Measurements from ENCODE around the gene ALDH3A1.

ALDH3A1 gene

DNA sequence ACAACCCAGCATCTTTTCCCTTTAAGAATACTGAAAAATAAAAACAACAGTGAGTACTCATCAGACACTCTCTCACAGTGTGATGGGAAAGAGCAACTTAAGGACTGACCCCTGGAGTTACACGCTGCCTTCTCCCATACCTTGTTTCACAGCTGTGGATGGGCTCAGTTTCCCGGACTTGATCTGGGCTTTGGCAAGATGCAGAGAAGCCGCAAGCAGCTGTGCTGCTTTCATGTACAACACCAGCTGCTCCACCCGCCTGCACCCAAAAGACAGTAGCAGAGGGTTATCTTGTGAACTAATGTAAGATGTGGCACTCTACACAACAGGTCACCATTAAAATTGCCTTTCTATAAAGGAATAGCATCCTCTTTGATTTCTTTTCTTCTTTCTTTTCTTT is 32.7 kb upstream of the ALDH3A1 start:
- DNase-seq (ENCODE audit: low read depth), result no peak
- TF ChIP-seq, protein P1, sequence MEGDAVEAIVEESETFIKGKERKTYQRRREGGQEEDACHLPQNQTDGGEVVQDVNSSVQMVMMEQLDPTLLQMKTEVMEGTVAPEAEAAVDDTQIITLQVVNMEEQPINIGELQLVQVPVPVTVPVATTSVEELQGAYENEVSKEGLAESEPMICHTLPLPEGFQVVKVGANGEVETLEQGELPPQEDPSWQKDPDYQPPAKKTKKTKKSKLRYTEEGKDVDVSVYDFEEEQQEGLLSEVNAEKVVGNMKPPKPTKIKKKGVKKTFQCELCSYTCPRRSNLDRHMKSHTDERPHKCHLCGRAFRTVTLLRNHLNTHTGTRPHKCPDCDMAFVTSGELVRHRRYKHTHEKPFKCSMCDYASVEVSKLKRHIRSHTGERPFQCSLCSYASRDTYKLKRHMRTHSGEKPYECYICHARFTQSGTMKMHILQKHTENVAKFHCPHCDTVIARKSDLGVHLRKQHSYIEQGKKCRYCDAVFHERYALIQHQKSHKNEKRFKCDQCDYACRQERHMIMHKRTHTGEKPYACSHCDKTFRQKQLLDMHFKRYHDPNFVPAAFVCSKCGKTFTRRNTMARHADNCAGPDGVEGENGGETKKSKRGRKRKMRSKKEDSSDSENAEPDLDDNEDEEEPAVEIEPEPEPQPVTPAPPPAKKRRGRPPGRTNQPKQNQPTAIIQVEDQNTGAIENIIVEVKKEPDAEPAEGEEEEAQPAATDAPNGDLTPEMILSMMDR (conservative IDR thresholded peaks at IDR 0.05; ENCODE audit: low read depth, low read length), result no peak
- H3K4me3 ChIP-seq (ENCODE audit: low read length), result no peak overlapping the region

DNA sequence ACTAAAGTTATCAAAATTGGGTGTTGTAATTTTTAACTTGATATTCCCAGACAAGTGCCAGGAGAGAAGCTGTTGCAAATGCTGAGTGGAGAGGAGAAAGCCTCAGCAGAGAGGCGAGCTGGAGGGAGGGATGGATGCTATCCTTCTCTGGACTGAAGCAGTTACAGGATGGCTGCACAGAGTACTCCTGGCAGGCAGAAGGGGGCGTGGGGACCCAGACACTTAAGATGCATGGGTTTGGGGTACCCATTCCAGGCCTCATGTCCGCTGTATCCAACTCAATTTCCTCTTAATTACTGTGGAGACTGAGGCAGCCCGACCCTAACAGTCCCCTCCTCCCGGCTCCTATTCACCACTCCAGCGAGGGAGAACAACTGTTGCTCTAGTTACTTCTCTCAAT is 25.4 kb upstream of the ALDH3A1 start:
- H3K4me3 ChIP-seq (ENCODE audit: low read length), result no peak overlapping the region
- TF ChIP-seq, protein P1 (conservative IDR thresholded peaks at IDR 0.05; ENCODE audit: low read depth, low read length), result no peak
- no peak for DNase-seq (ENCODE audit: low read depth)

DNA sequence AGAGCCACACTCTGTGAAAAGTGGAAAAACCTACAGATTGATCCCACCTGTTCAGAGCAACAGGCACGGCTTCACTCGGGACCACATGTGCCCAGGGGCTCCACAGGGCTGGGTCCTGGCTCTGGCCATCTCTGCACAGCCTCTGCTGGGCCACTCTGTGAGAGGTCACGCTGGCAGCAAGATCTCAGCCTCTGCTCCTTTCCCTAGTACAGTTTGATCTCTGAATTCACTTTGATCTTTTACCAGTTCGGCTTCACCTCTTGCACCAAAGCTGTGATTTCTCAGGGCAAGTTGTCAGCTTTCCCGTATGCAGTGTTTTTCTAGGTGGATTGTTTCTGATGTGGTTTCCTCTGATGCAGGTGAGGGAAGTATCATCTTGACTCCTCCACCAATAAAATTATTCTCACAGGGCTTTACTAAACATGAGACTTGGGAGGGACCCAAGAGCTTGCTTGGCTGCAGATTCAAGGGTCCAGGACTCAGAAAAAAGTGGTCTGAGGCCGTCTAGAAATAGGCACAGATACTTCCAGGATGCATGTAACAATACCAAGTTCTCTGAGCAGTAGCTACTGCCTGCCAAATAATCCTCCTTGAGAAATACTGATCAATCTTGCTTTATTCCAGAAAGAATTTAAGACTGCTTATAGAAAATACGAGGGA is 24.0 kb upstream of the ALDH3A1 start:
- TF ChIP-seq, protein P1 (conservative IDR thresholded peaks at IDR 0.05; ENCODE audit: low read depth, low read length), result no peak
- no peak for DNase-seq (ENCODE audit: low read depth)
- no peak overlapping the region for H3K4me3 ChIP-seq (ENCODE audit: low read length)

DNA sequence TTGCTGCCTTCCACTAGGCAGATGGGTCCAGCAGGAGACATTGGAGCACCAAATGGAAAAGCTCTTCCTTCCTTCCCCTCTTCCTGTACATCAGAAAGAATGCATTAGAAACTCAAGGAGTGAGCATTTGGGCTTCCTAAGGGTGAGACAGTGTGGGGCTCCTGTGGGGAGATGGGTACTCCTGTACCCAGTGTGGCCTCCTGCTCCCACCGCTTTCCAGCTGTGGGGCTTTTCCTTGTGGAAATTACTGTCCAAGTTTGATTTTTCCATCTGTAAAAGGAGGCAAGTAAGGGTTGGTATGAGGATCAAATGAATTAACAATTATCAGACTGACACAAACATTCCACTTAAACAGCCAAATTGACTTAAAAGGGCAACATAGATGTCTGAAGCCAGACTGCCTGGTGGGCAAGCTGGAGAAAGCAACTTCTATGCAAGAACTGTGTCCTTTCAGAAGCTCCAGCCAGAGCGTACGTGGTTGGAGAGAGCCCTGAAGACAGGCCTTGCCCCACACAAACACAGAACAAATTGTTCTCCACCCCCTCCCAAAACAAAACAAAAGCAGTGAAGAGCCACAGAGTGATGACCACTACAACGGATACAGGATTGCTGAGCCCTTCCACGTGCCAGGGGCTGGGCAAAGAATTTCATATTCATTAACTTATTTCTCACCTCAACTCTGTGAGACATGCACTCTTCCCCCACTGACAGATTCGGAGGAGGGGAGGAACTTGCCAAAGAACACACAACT is 23.1 kb upstream of the ALDH3A1 start:
- no peak for DNase-seq (ENCODE audit: low read depth)
- TF ChIP-seq, protein P1 (conservative IDR thresholded peaks at IDR 0.05; ENCODE audit: low read depth, low read length), result no peak
- H3K4me3 ChIP-seq (ENCODE audit: low read length), result no peak overlapping the region

DNA sequence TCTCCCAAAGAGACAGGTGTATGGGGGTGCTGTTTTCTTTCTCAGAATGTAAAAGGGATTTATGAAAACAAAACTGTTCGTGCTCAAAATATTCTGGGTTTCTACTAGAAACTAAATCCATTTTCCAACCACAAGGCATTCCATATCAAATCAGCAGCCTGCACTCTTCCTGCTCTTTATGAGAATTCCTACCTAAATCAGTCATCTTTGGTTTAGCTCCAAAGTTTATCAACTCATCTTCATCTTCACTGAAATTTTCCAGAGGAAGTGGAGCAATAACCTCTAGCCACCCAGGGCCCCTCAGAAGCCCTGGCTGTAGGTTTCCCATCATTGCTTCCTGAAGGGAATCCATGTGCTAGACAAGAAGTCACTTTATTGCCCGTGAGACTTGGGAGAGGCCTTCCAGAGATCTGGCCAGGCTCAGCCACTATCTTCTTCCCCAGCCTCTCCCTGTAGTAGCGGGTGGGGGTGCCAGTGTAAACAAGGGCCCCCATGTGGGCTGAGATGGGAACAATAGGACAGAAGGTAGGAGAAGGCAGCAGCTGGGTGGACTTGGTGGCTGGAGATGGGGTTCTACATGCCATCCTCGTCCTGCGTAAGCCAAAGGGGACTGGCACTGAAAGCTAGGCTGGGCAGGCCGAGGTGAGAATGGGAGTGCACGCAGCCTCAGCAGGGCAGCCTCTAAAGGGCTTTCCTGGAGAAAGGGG is 22.0 kb upstream of the ALDH3A1 start:
- TF ChIP-seq, protein P1 (conservative IDR thresholded peaks at IDR 0.05; ENCODE audit: low read depth, low read length), result no peak
- no peak for DNase-seq (ENCODE audit: low read depth)
- no peak overlapping the region for H3K4me3 ChIP-seq (ENCODE audit: low read length)

DNA sequence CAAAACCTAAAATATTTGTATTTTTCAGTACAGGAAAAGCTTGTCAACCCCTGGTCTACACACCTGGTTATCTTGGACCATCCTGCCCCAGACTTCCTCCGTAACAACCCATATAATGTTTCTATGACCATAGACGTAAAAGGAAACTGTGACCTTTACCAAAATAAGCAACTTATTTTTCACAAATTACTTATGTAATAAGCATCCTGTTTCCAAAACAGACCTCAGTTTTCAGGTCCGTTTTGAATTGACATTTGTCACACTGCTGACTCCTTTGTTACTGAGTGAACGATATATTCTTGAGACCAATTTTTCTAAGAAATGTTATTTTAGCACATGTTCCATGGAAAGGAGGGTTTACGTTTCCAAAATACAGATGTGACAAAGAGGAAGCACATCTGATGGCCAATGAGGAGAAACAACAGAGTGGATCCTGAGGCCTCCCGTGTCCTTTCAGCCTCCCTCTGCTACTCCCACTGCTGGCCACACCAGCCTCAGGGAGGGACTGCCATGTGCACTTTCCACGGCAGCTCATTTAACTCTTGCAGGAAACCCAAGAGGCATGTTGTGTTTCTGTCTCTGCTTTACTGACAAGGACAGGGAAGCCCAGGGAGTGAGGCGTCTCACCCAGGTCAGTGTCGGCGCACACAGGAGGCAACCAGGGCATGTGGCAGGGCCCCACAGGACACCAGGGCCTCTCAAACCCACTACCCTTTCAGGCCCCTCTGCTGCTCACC is 20.1 kb upstream of the ALDH3A1 start:
- DNase-seq (ENCODE audit: low read depth), result no peak
- TF ChIP-seq, protein P1 (conservative IDR thresholded peaks at IDR 0.05; ENCODE audit: low read depth, low read length), result no peak
- H3K4me3 ChIP-seq (ENCODE audit: low read length), result no peak overlapping the region
